GM18858 (cell line): ENCODE measurements around the gene SUN2.

ENCODE experiments used
- ATAC-seq: cut with Tn5 transposase; IDR thresholded peaks from one replicate; pipeline ENCODE4 v1.9.1; 2021; ENCODE audit not compliant: unreplicated experiment

The SUN2 gene

DNA sequence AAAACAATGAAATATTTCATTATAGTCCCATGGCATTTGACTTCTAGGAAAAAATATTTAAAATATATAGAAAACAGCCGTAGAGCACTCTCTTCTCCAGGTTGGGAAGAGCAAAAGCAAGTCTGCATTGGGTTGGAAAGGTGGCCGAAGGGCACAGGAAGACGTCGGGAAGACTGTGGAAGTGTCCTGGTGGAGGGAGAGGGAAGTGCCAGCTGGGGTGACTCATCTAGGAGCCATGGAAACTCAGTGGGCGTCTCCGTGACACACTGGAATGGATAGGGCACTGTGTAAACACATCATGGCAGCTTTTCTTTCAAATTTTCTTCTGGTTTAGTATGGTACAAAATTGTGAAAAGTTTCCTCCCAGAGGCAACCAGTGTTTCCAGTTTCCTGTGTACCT lies 37.4 kb downstream of the SUN2 start:
- ATAC-seq, result no peak

DNA sequence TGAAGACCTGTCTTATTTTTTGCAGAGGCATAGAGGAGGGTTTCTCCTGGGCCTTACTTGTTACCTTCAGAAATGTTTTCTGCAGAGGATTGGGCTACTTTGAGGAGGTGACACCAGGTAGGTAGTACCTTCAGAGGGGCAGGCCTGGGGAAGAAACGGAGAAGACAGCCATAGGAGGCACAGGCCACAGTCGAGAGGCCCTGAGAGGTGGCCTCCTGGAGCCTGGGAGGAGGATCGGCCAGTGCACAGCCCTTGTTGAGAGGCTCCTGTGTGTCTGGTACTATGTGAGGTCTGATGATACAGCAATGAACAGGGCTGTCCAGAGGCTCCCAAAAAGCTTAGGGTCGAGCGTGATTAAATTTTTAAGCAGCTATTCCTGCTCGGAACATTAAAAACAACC lies 38.6 kb downstream of the SUN2 start:
- no peak for ATAC-seq

GRCh38 chr22:38716826-38717225 lies 39.0 kb downstream of the SUN2 start:
- ATAC-seq, result no peak

DNA sequence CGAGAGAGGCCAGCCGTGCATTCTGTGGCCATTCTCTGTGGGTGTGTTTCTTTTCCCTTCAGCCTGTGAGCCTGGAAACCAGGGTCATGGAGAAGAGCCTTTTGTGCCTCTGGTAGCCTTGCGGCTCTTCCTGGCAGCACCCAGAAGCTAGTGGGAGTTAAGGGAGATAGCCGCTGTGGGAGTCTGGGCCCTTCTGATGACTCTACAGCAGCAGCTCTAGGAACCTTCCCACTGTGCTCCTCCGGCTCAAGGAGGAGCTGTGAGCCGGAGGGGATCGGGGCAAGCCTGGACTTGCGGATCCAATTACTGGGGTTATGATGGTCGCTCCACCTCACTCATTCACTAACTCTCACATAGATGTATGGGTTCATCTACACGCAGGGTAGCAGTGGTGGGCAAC lies 39.5 kb downstream of the SUN2 start:
- ATAC-seq, result no peak

DNA sequence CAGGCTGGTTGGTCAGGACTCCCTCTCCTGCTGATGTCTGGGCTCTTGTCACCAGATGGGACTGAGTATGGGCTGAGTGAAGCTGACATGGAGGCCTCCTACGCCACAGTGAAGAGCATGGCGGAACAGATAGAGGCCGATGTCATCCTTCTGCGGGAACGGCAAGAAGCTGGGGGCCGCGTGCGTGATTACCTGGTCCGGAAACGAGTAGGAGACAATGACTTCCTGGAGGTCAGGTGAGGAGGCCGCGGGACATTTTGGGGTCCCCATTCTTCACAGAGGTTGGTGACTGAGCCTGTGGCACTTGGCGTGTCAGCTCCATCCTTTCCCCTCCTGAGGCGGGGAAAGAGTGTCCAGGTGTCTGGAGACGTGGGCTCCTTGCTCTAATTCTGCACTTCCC lies 39.9 kb downstream of the SUN2 start:
- no peak for ATAC-seq

DNA sequence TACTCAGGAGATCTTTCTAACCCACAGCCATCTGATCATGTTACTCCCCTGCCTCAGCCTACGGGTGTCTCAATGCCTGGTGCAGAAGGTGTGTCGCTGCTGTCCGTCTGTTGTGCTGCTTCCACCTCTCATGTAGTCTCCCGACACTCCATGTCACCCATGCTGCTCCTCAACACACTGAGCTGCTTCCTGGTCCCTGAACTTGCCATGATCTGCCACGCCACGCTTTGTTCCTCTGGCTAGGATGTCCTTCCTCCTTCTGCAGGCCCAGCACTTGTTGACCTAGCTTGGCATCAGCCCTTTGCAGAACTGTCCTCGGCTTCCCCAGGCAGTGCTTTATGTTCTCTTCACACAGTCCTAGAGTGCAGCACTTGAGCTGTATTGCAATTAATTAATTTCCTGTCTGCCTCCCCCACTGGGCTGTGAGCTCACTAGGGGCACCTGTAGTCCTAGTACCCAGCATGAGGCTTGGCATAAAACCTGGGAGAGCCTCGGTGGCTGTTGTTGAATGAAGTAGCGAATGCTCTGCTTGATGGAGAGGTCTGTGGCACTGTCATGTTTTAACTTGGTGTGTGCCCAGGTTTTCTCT lies 40.5 kb downstream of the SUN2 start:
- no peak for ATAC-seq

- no peak for ATAC-seq
Measured at GRCh38 chr22:38713921-38714320, 41.9 kb downstream of the SUN2 start.

DNA sequence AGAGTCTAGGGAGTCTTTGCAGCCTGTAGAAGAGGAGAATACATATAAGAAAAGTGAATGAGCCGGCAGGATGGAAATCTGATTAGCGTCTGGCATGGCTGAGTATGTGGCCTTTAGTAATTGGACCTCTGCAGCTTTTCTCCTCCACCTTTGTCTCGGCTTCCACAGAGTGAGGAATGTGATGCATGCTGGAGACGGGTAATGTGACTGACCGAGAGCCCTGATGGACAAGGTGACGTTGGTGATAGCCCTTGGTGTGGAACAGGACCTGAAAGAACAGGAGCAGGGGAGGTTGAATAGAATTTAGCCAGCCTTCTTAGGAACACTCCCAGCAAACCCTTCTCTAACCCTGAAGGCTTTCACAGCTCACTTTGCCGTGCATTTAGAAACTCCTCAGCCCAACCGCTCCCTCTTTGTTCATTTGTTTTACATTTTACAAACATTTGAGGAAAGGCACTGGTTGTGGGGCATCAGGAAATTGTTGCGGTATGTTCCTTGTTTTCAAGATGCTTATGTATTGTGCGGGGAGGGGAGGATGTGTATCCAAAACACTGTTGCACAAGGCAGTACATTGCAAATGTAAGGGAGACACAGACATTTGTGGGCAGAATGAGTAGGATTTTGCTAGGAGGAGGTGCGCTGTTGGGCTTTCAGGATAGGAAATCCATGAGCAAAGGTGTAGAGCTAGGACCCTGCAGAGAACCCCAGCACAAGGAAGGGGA lies 43.2 kb downstream of the SUN2 start:
- no peak for ATAC-seq

GRCh38 chr22:38710866-38711265 lies 44.9 kb downstream of the SUN2 start:
- ATAC-seq, result no peak

DNA sequence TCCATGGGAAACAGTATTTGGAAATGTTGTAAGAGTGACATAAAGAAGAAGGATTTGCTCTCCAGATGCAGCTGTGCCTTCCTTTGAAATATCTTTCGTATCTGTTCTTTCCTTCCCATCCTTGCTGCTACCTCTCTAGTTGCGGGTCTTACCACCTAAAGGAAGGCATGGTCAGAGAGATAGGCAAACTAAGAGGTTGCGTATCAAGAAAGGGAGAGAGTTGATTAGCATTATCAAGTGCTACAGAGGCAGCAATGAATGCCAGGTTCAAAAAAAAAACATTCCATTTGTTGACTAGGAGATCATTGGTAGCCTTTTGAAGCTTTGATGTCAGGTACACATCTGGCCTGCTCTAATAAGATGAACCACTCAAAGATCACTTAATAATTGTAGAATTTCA lies 45.4 kb downstream of the SUN2 start:
- ATAC-seq, result no peak

- no peak for ATAC-seq
Measured at GRCh38 chr22:38709306-38709705, 46.5 kb downstream of the SUN2 start.

DNA sequence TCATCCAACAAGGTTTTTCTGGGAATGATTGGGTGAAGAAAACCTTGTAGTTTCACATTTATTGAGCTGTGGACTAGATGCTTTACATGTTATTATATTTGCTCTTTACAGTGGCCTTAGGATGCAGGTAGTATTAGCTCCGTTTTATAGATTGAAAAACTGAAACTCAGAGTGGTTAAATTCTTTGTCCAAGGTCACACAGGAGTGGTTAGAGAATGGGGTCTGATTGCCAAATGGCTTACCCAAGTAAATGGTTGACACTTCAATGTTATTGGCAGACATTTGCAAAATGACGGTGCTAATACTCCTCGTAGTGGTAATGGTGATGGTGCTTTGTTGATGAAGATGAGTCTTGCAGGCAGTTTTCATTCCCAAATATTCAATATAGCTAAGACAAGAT lies 47.8 kb downstream of the SUN2 start:
- ATAC-seq, result no peak

- no peak for ATAC-seq
Measured at GRCh38 chr22:38707346-38707745, 48.5 kb downstream of the SUN2 start.

DNA sequence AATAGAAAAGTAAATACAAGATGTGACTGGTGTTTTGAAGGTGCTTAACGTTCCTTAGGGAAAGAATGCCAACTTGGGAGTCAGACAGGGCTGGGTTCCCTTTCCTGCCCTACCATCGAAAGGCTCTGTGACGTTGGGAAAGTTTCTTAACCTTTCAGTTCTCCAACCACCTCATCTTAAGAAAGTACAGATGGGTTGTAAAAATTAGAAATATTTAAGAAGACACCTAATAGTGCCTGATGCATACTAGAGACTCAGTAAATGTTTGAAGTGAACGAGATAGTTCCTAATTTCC lies 49.0 kb downstream of the SUN2 start:
- no peak for ATAC-seq

DNA sequence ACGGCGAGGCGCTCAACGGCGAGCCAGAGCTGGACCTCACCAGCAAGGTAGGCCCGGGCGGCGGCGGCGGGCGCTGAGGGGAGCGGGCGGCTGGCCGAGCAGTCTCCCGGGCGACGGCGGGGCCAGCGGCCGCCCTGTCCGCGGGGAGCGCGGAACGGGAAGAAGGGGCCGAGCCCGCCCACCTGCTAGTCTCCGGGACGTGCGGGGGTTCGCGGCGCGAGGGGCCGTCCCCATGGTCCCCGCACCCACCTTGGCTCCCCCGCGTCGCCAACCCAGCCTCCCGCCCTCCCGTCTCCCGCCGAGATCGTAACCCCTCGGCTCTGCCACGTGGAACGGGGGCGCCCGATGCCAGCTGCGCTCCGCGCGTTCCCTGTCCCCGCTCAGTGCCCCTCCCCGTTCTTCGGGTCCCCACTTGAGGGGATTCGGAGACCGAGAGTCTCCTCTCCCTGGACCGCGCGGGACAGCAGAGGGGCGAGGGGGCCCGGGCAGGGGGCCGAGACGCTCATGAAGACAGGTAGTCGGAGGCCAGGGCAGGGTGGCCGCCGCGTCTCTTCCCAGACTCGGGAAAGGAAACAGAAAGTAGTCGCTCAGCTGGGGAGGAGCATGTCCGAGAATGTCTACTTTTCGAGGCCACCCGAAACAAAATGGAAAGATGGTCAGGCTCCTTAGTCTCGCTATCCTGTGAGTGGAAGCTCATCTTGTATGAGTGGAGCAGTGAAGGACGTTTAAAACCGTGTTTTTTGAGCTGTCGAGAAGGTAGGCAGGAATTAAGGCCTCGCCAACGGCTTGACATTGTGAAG lies 49.5 kb downstream of the SUN2 start:
- ATAC-seq, result no peak

- peak; percentile 62 for ATAC-seq
Measured at GRCh38 chr22:38705235-38706100, 50.3 kb downstream of the SUN2 start, which contains the start of gene GTPBP1. Gene GTPBP1 (plus strand): TSS chr22:38705944. CDS start chr22:38705956, 12 bp downstream.

- no peak for ATAC-seq
Measured at GRCh38 chr22:38704654-38705234, 51.1 kb downstream of the SUN2 start.

- ATAC-seq, result peak; percentile 22
Measured at GRCh38 chr22:38700789-38701628, 54.8 kb downstream of the SUN2 start, which contains the start of gene JOSD1. Gene JOSD1 (minus strand): TSS chr22:38700943. CDS start chr22:38699987, 956 bp downstream.

DNA sequence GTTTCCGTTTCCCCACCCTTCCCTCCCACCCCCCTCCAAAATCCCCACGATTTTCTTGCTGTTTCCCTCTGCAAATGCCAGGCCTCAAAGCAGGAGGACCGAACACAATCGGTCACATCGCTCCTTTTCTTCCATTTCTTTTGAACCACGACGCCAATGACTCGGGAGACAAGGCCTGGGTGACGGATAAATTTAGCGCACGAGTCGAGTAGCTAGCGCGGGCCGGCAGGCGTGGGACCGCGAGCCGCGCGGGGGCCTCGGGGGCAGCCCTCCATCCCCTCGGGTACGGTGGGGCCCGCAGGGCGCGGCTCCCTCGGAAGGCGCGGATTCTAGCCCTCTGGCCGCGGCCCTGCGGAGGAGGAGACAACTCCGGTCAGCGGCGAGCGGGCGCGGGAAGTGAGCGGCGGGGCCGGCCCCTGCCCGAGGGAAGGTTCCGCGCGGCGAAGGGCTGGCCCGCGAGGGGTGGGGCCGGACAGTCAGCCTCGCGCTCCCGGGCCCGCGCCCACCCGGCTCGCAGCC lies 55.5 kb downstream of the SUN2 start:
- no peak for ATAC-seq

DNA sequence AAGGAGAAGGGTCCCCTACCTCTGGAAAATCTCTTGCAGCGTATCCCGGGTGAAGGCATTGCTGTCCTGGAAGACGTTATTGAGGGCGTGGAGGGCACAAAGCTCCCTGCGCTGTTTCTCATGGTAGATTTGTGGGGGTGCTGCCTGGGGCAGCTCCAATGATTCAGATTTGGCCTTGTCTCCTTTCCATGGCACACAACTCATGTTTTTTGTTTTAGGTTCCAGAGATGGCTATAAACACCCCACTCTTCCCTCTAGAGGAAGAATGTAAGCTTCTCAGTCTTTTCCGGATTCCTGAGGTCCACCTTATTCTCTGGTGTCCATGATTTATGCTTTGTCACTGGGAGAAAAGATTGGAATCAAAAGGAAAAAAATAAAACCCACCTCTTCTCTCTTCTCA lies 56.0 kb downstream of the SUN2 start:
- no peak for ATAC-seq
